T-cell (primary cell): Measurements from ENCODE around the gene STRBP. TPM values are rescaled to one million over a fixed set of nuclear protein-coding genes. Genes with fewer than 3 reads are reported as not detected.

Experiments
- ATAC-seq, 4 experiments: fragments of 200-7000 bp in 3 of 4; fragments of 150-1000 bp in 1 of 4; cut with Tn5 transposase; replicated peaks in 1 of 4; 1 replicate in 3 of 4; 2 replicates in 1 of 4; pipeline ENCODE4 v1.10.0; 2021; ENCODE audit warnings: moderate library complexity in 3 of 4, mild to moderate bottlenecking in 2 of 4, moderate number of reproducible peaks in 1 of 4
- CTCF ChIA-PET, 2 donors: fragments of 300-600 bp; sonication (Branson Sonifier 250); formaldehyde crosslinking; loops; one replicate each; lab custom pipeline; 2022; ENCODE audit warnings: antibody characterized with exemption in 2 of 2; lab: Charles Lee
- POLR2A ChIA-PET, 2 donors: fragments of 300-600 bp; sonication (Branson Sonifier 250); formaldehyde crosslinking; loops; one replicate each; lab custom pipeline; 2022; ENCODE audit warnings: antibody characterized with exemption in 2 of 2; lab: Charles Lee
- DNase-seq, 35 experiments: peaks; one replicate each; pipeline versions ENCODE4 v3.0.0 to v3.0.0-alpha.2; 2013 to 2023
- H3K27ac ChIP-seq: one replicate; pipeline ENCODE4 v1.5.1; 2013; ENCODE audit warnings: low read length
- H3K27me3 ChIP-seq, 2 experiments: replicated peaks in 1 of 2; 1 replicate in 1 of 2; 2 replicates in 1 of 2; pipeline versions ENCODE4 v1.6.1 to v1.7.0; 2013; ENCODE audit warnings: low read length in 1 of 2, mixed read lengths in 1 of 2; ENCODE audit not compliant: control insufficient read depth in 2 of 2, insufficient read depth in 2 of 2; ENCODE audit errors: extremely low read depth in 1 of 2
- H3K36me3 ChIP-seq, 2 donors: 1 replicate in 1 of 2; 2 replicates in 1 of 2; pipeline versions ENCODE4 v1.6.1 to v1.7.0; 2013; ENCODE audit warnings: low read length in 1 of 2; ENCODE audit not compliant: control insufficient read depth in 2 of 2, insufficient read depth in 1 of 2; ENCODE audit errors: extremely low read depth in 1 of 2
- H3K4me1 ChIP-seq, 2 experiments: 1 replicate in 1 of 2; 2 replicates in 1 of 2; pipeline versions ENCODE4 v1.6.1 to v1.7.0; 2013; ENCODE audit warnings: low read length in 2 of 2, mixed read lengths in 1 of 2; ENCODE audit not compliant: insufficient read depth in 2 of 2, control insufficient read depth in 1 of 2; ENCODE audit errors: extremely low read depth in 1 of 2
- H3K4me3 ChIP-seq, 2 donors: 1 replicate in 1 of 2; 2 replicates in 1 of 2; pipeline versions ENCODE4 v1.5.1 to v1.7.0; 2013; ENCODE audit warnings: mild to moderate bottlenecking in 2 of 2, low read length in 1 of 2, moderate library complexity in 1 of 2; ENCODE audit not compliant: control insufficient read depth in 1 of 2; ENCODE audit errors: extremely low read depth in 1 of 2
- H3K9me3 ChIP-seq: 2 replicates; pipeline ENCODE4 v1.7.0; 2013
- H3K27ac Mint-ChIP-seq, 2 donors: one replicate each; pipeline ENCODE4 v1.8.0; 2020 to 2021; ENCODE audit warnings: mild to moderate bottlenecking in 2 of 2, mixed read lengths in 2 of 2
- H3K27me3 Mint-ChIP-seq, 2 donors: one replicate each; pipeline ENCODE4 v1.8.0; 2021 to 2022; ENCODE audit warnings: mixed read lengths in 2 of 2
- H3K36me3 Mint-ChIP-seq: one replicate; pipeline ENCODE4 v1.8.0; 2021; ENCODE audit warnings: mixed read lengths
- H3K4me1 Mint-ChIP-seq, 3 donors: one replicate each; pipeline ENCODE4 v1.8.0; 2020 to 2022; ENCODE audit warnings: mixed read lengths in 3 of 3, mild to moderate bottlenecking in 1 of 3
- H3K4me3 Mint-ChIP-seq, 3 donors: one replicate each; pipeline ENCODE4 v1.8.0; 2020 to 2022; ENCODE audit warnings: mild to moderate bottlenecking in 3 of 3, mixed read lengths in 3 of 3, moderate library complexity in 3 of 3
- H3K9me3 Mint-ChIP-seq, 3 donors: one replicate each; pipeline ENCODE4 v1.8.0; 2020 to 2022; ENCODE audit warnings: mixed read lengths in 3 of 3
- WGBS: methylation state at CpG from one replicate; pipeline ENCODE4 v1.1.5; 2013; ENCODE audit warnings: missing lambda C conversion rate; ENCODE audit not compliant: insufficient coverage; 5-methylcytosine and 5-hydroxymethylcytosine counted together
- total RNA-seq, 35 experiments: library from RNA in 6 of 35; stranded (reverse) in 6 of 35; fragments of 120-200 nt in 1 of 35; gene quantifications; one replicate each; pipeline versions ENCODE4 v1.2.1 to v1.2.4 and lab custom pipeline; 2013 to 2026

Gene STRBP
- total RNA-seq, 5 donors from 2014 or later (not counting 1 experiment from before 2014, with no cell fraction given) = 18.6 to 26.9 (median 20.0) TPM

DNA sequence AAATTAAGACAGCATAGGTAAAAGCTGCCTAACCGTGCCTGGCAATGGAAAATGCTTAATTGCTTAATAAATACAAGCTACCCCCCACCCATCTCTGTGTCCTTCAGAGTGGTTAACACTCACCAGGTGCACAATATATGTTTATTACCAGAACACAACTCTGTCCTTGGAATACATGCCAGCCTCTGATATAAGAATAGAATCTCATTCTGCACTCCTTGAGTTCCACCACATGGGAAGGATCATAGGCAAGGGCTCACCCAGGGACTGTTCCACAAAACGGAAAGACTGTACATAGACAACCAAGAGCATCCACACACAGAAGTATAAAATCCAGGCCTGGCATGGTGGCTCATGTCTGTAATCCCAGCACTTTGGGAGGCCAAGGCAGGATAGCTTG is 91.4 kb downstream of the STRBP start:
- Mint-ChIP-seq H3K27ac (no peak overlapping the region), H3K9me3 (no peaks in the 10 kb centered on the region), H3K27me3 (no peaks in the 10 kb centered on the region), H3K36me3 (peaks cover 44% of the 10 kb centered on the region), H3K4me3 (no peak overlapping the region), H3K4me1 (peaks cover 7 to 18% (median 9%) of the 10 kb centered on the region in 3 donors)
- no peak for DNase-seq
- Histone ChIP-seq H3K4me3 (no peak overlapping the region), H3K27me3 (no peaks in the 10 kb centered on the region), H3K36me3 (peaks cover 0 to 1% of the 10 kb centered on the region in 2 donors), H3K4me1 (no peaks in the 10 kb centered on the region), H3K27ac (no peak overlapping the region), H3K9me3 (no peaks in the 10 kb centered on the region)
- ChIA-PET CTCF (no interaction called here), POLR2A (no interaction called here)
- WGBS = no CpG with 5 or more reads among the region's 2 CpGs
- no peak for ATAC-seq

DNA sequence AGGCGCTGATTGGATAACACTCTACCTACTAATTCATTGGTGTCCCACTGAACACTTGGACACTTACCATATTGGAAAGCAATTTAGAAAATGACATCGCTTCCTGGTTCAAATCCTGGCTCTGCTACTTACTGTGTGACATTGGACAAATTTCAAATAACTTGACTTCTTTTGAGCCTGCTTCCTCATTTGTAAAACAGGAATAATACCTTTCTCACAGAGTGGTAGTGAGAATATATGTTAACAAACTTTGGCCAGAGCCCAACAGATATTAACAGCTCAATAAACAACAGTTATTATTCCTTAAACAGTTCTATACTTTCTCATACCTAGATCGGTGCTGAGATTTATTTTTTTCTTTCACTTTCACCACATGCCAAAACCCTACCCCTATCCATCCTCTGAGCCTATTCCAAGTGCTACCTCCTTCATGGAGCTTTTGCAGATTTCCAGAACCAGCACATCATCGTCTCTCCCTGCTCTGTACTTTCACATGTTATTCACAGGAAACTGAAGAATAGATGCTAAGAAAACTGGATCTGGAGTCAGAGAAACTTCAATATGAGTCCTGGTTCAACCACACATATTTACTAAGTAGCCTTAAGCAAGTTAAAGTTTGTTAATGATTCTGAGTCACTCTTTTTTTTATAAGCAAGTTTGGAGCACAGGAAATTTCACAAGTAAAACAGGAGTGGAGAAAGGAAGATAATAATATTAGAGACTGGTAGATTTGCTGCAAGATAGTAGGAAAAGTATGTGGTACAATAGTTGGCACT is 92.3 kb downstream of the STRBP start:
- ATAC-seq = no peak
- peaks cover 0 to 4% of the 10 kb centered on the region in 2 donors for H3K36me3 ChIP-seq
- Mint-ChIP-seq H3K27me3 (no peaks in the 10 kb centered on the region), H3K9me3 (no peaks in the 10 kb centered on the region), H3K27ac (no peak overlapping the region), H3K36me3 (peaks cover 44% of the 10 kb centered on the region), H3K4me1 (peaks cover 7 to 18% (median 9%) of the 10 kb centered on the region in 3 donors), H3K4me3 (no peak overlapping the region)
- H3K9me3 ChIP-seq = no peaks in the 10 kb centered on the region
- ChIA-PET POLR2A (no interaction called here), CTCF (no interaction called here)
- no peak for DNase-seq
- no peaks in the 10 kb centered on the region for H3K27me3 ChIP-seq
- no peaks in the 10 kb centered on the region for H3K4me1 ChIP-seq
- H3K27ac ChIP-seq = no peak overlapping the region
- WGBS = 90% methylated on average over 2 of the region's 4 CpGs
- H3K4me3 ChIP-seq = no peak overlapping the region

DNA sequence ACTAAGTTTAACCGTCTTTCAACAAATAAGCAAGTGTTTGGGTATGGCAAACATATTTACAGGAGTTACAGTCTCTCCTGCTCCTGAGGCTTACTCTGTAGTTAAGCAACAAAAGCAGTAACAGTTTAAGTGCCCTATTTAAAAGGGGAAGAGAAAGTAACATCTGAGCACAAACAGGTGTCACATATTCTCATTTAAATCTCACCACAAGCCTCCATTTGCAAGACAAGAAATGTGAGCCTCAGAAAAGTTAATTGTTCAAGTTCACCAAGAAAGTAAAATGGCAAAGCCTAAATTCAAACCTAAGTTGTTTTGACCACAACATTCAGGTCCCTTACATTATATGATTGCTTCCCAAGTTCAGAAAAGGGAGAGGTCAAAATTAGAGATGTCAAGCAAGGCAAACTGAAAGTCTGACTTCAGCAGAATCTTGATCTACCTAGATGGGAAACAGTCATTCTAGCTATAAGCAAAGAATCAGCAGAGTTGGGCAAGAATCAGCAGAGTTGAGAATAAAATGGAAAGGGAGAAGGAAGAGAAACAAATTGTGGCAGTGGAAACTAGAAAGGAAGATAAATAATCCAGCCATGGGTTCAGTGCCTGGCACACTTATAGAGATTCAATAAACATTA is 93.4 kb downstream of the STRBP start:
- peaks cover 7 to 18% (median 9%) of the 10 kb centered on the region in 3 donors for H3K4me1 Mint-ChIP-seq
- ChIA-PET CTCF (interaction anchor here in 1 of 2 donors (0.8 kb wide), 1 partner anchor 175 kb away, joined by 3 read pairs; no protein-coding TSS in a partner anchor), POLR2A (no interaction called here)
- H3K27ac Mint-ChIP-seq = peak overlapping the region; percentile 15 to 45
- no peak overlapping the region for H3K4me3 Mint-ChIP-seq
- Histone ChIP-seq H3K27ac (no peak overlapping the region), H3K36me3 (peaks cover 0 to 4% of the 10 kb centered on the region in 2 donors), H3K4me3 (no peak overlapping the region), H3K9me3 (no peaks in the 10 kb centered on the region), H3K4me1 (no peaks in the 10 kb centered on the region), H3K27me3 (no peaks in the 10 kb centered on the region)
- WGBS = no CpG with 5 or more reads among the region's 1 CpG
- no peaks in the 10 kb centered on the region for H3K9me3 Mint-ChIP-seq
- H3K27me3 Mint-ChIP-seq = no peaks in the 10 kb centered on the region
- ATAC-seq (no peak), DNase-seq (no peak)
- H3K36me3 Mint-ChIP-seq = peaks cover 39% of the 10 kb centered on the region

DNA sequence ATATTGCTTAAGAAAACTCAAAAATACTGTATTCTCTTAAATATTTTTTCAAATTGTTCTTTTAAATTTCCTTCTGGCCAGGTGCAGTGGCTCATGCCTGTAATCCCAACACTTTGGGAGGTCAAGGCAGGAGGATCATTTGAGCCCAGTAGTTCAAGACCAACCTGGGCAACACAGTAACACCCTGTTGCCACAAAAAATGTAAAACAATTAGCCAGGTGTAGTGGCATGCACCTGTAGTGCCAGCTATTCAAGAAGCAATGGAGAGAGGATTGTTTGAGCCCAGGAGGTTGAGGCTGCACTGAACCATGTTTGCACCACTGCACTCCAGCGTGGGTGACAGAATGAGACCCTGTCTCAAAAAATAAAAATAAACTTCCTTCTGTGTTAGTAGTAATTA is 94.3 kb downstream of the STRBP start:
- Mint-ChIP-seq H3K9me3 (no peaks in the 10 kb centered on the region), H3K36me3 (peaks cover 42% of the 10 kb centered on the region), H3K4me3 (no peak overlapping the region), H3K4me1 (peaks cover 7 to 18% (median 9%) of the 10 kb centered on the region in 3 donors), H3K27ac (no peak overlapping the region), H3K27me3 (no peaks in the 10 kb centered on the region)
- Histone ChIP-seq H3K4me1 (no peaks in the 10 kb centered on the region), H3K27ac (no peak overlapping the region), H3K27me3 (no peaks in the 10 kb centered on the region), H3K9me3 (no peaks in the 10 kb centered on the region), H3K4me3 (no peak overlapping the region), H3K36me3 (peaks cover 0 to 4% of the 10 kb centered on the region in 2 donors)
- DNase-seq (no peak), ATAC-seq (no peak)
- no CpG with 5 or more reads among the region's 1 CpG for WGBS
- ChIA-PET POLR2A (interaction anchor here in 1 of 2 donors (0.6 kb wide), 1 partner anchor 930 kb away, joined by 5 read pairs; no protein-coding TSS in a partner anchor), CTCF (interaction anchor here in 1 of 2 donors (0.6 kb wide), 1 partner anchor 178 kb away, joined by 4 read pairs; no protein-coding TSS in a partner anchor)

GRCh38 chr9:123169926-123170325 is 98.5 kb downstream of the STRBP start:
- DNase-seq = no peak
- H3K27me3 Mint-ChIP-seq = no peaks in the 10 kb centered on the region
- H3K4me3 Mint-ChIP-seq = no peak overlapping the region
- no peaks in the 10 kb centered on the region for H3K9me3 Mint-ChIP-seq
- no peak for ATAC-seq
- Histone ChIP-seq H3K27ac (no peak overlapping the region), H3K4me3 (no peak overlapping the region), H3K36me3 (peaks cover 0 to 4% of the 10 kb centered on the region in 2 donors), H3K4me1 (no peaks in the 10 kb centered on the region), H3K9me3 (no peaks in the 10 kb centered on the region), H3K27me3 (no peaks in the 10 kb centered on the region)
- H3K4me1 Mint-ChIP-seq = peaks cover 0 to 3% (median under 1%) of the 10 kb centered on the region in 3 donors
- H3K27ac Mint-ChIP-seq = no peak overlapping the region
- ChIA-PET CTCF (no interaction called here), POLR2A (interaction anchor here in 1 of 2 donors (0.6 kb wide), 1 partner anchor 787 kb away, joined by 5 read pairs; no protein-coding TSS in a partner anchor)
- H3K36me3 Mint-ChIP-seq = peaks cover 32% of the 10 kb centered on the region
- WGBS = no CpG with 5 or more reads among the region's 3 CpGs

GRCh38 chr9:123168586-123168985 is 99.8 kb downstream of the STRBP start:
- Mint-ChIP-seq H3K27me3 (no peaks in the 10 kb centered on the region), H3K9me3 (no peaks in the 10 kb centered on the region), H3K4me3 (no peak overlapping the region), H3K36me3 (peaks cover 28% of the 10 kb centered on the region), H3K4me1 (no peaks in the 10 kb centered on the region), H3K27ac (no peak overlapping the region)
- no peak for ATAC-seq
- no peaks in the 10 kb centered on the region for H3K27me3 ChIP-seq
- ChIA-PET CTCF (no interaction called here), POLR2A (interaction anchor here in 1 of 2 donors (0.6 kb wide), 1 partner anchor 173 kb away, joined by 5 read pairs; no protein-coding TSS in a partner anchor)
- no peak overlapping the region for H3K27ac ChIP-seq
- H3K4me1 ChIP-seq = no peaks in the 10 kb centered on the region
- H3K4me3 ChIP-seq = no peak overlapping the region
- WGBS = 100% methylated on average over 1 of the region's 2 CpGs
- peaks cover 0 to 4% of the 10 kb centered on the region in 2 donors for H3K36me3 ChIP-seq
- DNase-seq = no peak
- H3K9me3 ChIP-seq = no peaks in the 10 kb centered on the region
